Cortex of kidney (tissue), 1 donor: ENCODE results near the gene KCNN3.

ENCODE experiments used
- DNase-seq: peaks from one replicate; lab custom pipeline; 2025; lab: John Stamatoyannopoulos, UW

Gene KCNN3

GRCh38 chr1:154840269-154841176 lies 29.6 kb downstream of the KCNN3 start:
- DNase-seq: no peak

DNA sequence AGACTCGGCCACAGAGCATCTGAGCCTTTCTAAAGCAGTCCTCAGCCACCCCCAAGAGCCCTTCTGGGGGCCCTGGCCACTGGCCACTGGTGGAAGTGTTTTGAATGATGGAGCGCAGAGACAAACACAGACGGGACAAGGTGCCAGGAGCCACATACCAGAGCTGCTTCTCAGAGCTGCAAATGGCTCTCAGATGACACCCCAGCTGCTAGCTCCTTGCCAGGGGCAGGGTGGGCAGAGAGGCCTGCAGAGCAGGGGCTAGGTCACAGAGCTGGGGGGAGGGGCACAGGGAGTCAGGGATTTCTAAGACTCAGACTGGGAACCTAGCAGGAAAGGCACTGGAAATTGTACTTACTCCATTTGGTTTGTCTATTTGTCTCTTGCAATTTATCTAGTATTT lies 30.4 kb downstream of the KCNN3 start:
- DNase-seq: no peak

DNA sequence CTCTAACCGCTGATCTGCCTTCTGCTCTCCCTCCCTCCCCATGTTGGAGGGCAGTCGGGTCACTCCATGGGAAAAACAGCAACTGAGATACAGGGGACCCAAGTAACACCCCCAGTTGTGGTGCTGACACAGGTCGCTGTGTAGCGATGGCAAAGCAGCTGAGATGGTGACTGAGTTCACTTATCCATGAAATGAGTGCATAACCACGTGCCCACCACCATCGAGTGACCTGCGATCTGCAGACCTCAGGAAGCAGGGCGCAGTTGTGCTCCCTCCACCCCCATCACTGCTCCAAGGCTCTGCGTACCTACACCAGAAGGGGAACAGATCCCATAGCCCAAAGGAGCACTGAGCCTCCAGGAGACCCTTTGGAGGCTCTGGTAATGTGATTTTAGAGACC lies 31.1 kb downstream of the KCNN3 start:
- DNase-seq: no peak

DNA sequence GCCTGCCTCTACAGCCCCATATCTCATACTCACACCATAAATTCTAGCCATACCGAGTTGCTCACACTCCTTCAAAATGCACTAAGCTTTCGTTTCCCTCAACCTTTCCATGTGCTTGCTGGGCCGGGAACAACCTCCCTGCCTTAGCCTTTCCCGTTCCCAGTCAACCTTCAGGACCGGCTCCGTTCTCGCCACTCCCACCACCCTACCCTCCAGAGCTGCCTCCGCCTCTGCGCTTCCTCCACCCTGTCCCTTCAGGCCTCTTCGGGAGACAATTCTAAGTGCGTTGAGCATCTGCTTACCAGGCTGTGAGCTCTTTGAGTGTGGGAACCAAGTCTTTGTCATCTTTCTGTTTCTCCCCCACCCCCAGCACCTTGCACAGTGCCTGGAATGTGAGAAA lies 31.6 kb downstream of the KCNN3 start:
- DNase-seq: no peak

GRCh38 chr1:154837672-154838171 lies 32.4 kb downstream of the KCNN3 start:
- no peak for DNase-seq

GRCh38 chr1:154837034-154837671 lies 32.9 kb downstream of the KCNN3 start:
- no peak for DNase-seq

GRCh38 chr1:154835531-154836324 lies 34.4 kb downstream of the KCNN3 start:
- DNase-seq: no peak

- DNase-seq: no peak
These were observed 36.2 kb downstream of the KCNN3 start for GRCh38 chr1:154833841-154834240.

- DNase-seq: no peak
These were observed 36.9 kb downstream of the KCNN3 start for GRCh38 chr1:154833209-154833608.

GRCh38 chr1:154832384-154832783 lies 37.7 kb downstream of the KCNN3 start:
- DNase-seq: no peak

DNA sequence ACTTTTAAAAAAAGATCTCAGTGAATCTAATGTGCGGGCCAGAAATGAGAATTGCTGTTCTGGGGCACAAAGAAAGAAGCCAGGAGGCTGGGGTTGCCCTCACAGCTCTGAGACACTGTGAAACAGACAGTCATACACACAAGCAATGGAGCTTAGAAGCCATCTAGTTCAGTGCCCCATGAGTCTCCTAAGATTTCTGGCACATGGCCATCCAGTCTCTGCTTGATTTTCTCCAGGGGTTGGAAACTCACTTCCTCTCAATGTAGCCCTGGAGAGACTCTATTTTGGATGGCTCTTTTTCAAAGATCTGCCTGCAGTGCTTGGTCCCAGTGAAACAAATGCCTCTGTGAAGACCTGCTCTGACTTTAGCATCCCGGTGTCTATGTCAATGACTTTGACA lies 38.6 kb downstream of the KCNN3 start:
- DNase-seq: no peak

GRCh38 chr1:154829062-154829461 lies 41.0 kb downstream of the KCNN3 start:
- DNase-seq: no peak

- no peak for DNase-seq
These were observed 45.7 kb downstream of the KCNN3 start for GRCh38 chr1:154824179-154825000.

DNA sequence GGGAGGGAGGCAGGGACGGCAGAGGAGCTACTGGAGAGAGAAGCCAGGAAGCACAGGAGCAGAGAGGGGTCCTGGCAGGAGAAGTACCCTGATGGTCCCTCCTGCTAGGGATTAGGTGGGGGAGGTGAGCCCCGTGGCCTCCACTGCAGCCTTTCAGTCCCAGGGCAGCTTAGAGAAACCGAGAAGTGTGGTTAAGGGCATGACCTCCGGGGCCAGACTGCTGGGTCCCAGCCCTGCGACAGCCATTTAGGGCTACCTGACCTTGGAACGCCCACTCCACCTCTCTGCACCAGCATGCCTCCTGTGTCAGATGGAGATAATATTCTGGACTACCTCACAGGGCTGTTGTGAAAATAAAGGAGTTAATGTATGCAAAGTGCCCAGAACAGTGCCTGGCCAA lies 47.4 kb downstream of the KCNN3 start:
- no peak for DNase-seq

- DNase-seq: no peak
These were observed 47.8 kb downstream of the KCNN3 start for GRCh38 chr1:154822233-154822632.

GRCh38 chr1:154821083-154821482 lies 49.0 kb downstream of the KCNN3 start:
- no peak for DNase-seq

DNA sequence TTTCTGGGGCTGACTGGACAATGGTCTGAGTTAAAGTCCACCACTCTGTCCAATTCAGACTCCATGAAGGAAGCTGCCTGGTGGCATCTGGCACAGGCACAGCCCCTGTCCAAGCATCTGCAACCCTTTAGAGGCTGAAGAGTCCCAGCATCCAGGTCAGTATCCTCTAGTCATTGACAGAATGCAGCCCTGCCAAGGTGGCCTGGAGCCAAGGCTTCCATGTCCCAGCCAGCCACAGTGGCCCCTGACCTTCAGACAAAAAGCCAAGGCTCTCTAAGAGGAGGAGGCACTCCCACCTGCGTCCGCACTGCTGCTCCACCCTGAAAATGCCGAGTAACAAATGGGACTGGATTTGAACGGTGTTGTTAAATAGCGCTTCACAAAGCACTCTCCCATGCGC lies 49.4 kb downstream of the KCNN3 start:
- no peak for DNase-seq

DNA sequence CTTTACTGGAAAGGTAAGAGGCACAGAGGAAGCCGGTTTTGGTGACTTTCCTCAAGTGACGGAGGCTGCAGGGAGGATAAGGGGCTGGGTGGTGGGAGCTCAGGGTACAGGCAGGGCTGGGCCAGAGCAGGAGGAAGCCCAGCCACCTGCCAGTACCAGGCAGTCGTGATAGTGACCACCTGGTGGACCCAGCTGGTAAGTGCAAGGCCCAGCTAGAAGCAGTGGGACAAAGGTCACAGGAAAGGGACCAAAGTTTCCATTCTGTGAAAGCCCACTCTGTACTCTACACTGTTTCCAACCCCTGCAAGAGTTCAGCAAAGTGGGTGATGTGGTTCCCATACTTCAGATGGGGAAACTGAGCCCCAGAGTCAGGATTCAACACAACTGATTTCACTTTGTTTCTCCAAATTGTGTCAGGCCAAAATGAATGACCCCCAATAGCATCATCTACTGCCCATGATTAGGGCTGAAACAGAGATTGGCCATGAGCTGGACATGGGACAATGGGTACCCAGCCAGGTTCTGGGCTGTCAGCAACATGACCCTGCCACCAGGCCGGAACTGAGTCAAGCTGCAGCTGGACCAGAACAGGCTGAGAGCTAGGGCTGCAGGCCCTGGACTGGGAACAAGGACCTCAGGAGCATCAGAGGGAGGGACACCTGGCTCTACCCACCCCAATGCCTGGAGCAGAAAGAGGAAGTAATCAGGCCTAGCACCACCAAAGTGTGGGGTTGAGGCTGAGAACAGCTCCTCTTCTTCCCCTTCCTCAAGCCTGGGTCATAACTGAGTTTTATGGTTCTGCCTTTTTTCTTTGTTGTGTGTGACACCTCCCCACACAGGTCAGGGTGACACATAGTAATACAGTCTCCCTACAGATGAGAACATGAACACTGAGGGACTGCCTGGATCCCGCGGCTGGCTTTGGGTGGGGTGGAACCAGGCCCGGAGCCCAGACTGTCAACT lies 50.2 kb downstream of the KCNN3 start:
- DNase-seq: no peak

DNA sequence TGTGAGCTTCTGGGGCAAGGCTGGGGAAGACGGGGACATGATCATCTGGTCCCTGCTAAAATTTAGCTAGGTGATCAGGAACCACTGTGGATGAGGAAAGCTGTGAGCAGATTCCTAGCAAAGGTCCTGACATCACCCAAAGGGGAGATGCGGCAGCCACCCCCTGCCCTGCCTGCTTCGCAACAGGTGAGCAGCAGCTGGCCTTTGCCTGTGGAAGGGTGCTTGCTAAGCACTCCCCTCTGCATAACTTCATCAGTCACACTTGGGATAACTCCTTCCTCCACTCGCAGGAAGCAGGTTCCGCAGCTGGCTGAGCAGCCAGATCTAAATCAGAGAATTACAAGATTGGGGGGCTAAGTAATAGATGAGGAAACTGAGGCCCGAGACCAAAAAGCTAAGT lies 51.2 kb downstream of the KCNN3 start:
- DNase-seq: no peak

DNA sequence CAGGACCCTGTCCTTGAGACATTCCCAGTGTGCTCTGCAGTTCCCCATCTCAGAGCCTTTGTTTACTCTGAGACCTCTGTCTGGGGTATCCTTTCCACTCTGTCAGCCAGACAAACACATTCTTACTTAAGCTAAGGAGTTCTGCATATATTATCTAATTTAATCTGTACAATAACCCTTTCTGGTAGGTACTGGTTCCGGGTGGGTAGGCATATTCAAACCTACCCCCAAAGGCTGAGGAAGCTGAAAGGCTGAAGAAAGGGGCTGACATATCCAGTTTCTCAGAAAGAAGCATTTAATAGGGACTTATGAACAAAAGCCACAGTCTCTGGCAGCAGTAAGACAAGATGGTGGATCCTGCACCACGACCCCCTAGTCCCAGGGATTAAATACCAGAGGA lies 53.1 kb downstream of the KCNN3 start:
- no peak for DNase-seq
